Naive thymus-derived CD4-positive, alpha-beta T cell (primary cell): ENCODE measurements around the gene UHRF1. TPM values are rescaled to one million over a fixed set of nuclear protein-coding genes. Genes with fewer than 3 reads are reported as not detected.
"Not testable (repeated sequence)": the region's sequence is repeated elsewhere in the genome, so short reads cannot be mapped to it uniquely, and the experiment has no call there.

Experiments used
- ATAC-seq: fragments of 150-1000 bp; cut with Tn5 transposase; 2 replicates; pipeline ENCODE4 v1.10.0; 2021; ENCODE audit warnings: mild to moderate bottlenecking, moderate library complexity
- CTCF ChIA-PET: fragments of 350-600 bp; sonication (Branson Sonifier 250); formaldehyde crosslinking; loops from one replicate; lab custom pipeline; 2021; ENCODE audit warnings: antibody characterized with exemption; lab: Charles Lee
- POLR2A ChIA-PET: fragments of 350-600 bp; sonication (Branson Sonifier 250); formaldehyde crosslinking; loops from one replicate; lab custom pipeline; 2021; ENCODE audit warnings: antibody characterized with exemption, inconsistent platforms; lab: Charles Lee
- DNase-seq, 9 donors: peaks; one replicate each; pipeline versions ENCODE4 v3.0.0 to v3.0.0-alpha.2; 2020 to 2022; ENCODE audit warnings: mixed read lengths in 1 of 9
- H3K27ac ChIP-seq: one replicate; pipeline ENCODE4 v1.7.0; 2013; ENCODE audit warnings: mild to moderate bottlenecking, low read depth, low read length, moderate library complexity
- H3K27me3 ChIP-seq, 2 donors: one replicate each; pipeline ENCODE4 v1.7.0; 2013; ENCODE audit warnings: low read length in 2 of 2, mild to moderate bottlenecking in 2 of 2, moderate library complexity in 2 of 2; ENCODE audit not compliant: control insufficient read depth in 2 of 2, insufficient read depth in 2 of 2
- H3K36me3 ChIP-seq, 3 experiments: 1 replicate in 2 of 3; 2 replicates in 1 of 3; pipeline ENCODE4 v1.7.0; 2013; ENCODE audit warnings: low read length in 3 of 3, mild to moderate bottlenecking in 3 of 3, moderate library complexity in 1 of 3; ENCODE audit not compliant: insufficient read depth in 3 of 3, control insufficient read depth in 2 of 3
- H3K4me1 ChIP-seq, 2 donors: one replicate each; pipeline ENCODE4 v1.7.0; 2013; ENCODE audit warnings: low read length in 2 of 2, mild to moderate bottlenecking in 2 of 2, moderate library complexity in 1 of 2; ENCODE audit not compliant: control insufficient read depth in 2 of 2, insufficient read depth in 2 of 2
- H3K4me3 ChIP-seq: 2 replicates; pipeline ENCODE4 v1.7.0; 2013; ENCODE audit warnings: mild to moderate bottlenecking, low read length
- H3K9me3 ChIP-seq, 3 experiments: 1 replicate in 2 of 3; 2 replicates in 1 of 3; pipeline ENCODE4 v1.7.0; 2013; ENCODE audit warnings: low read length in 3 of 3; ENCODE audit not compliant: control insufficient read depth in 2 of 3
- H3K27ac Mint-ChIP-seq, 9 donors: one replicate each; pipeline ENCODE4 v1.8.0; 2020 to 2022; ENCODE audit warnings: mixed read lengths in 9 of 9, mild to moderate bottlenecking in 8 of 9, moderate library complexity in 5 of 9, inconsistent platforms in 2 of 9
- H3K27me3 Mint-ChIP-seq, 5 donors: one replicate each; pipeline ENCODE4 v1.8.0; 2021 to 2022; ENCODE audit warnings: mixed read lengths in 5 of 5, mild to moderate bottlenecking in 1 of 5
- H3K36me3 Mint-ChIP-seq, 5 donors: one replicate each; pipeline ENCODE4 v1.8.0; 2020 to 2022; ENCODE audit warnings: mixed read lengths in 5 of 5, mild to moderate bottlenecking in 3 of 5, inconsistent platforms in 1 of 5
- H3K4me1 Mint-ChIP-seq, 7 donors: one replicate each; pipeline ENCODE4 v1.8.0; 2020 to 2022; ENCODE audit warnings: mixed read lengths in 7 of 7, mild to moderate bottlenecking in 3 of 7, inconsistent platforms in 1 of 7
- H3K4me3 Mint-ChIP-seq, 10 donors: one replicate each; pipeline ENCODE4 v1.8.0; 2020 to 2022; ENCODE audit warnings: mild to moderate bottlenecking in 10 of 10, mixed read lengths in 10 of 10, moderate library complexity in 6 of 10, inconsistent platforms in 2 of 10
- H3K9me3 Mint-ChIP-seq, 11 donors: one replicate each; pipeline ENCODE4 v1.8.0; 2020 to 2022; ENCODE audit warnings: mixed read lengths in 11 of 11, mild to moderate bottlenecking in 4 of 11, inconsistent platforms in 1 of 11, moderate library complexity in 1 of 11
- intact Hi-C, 2 donors: fragments of 100-400 bp; cut with micrococcal nuclease; formaldehyde crosslinking; loops; one replicate each; pipeline ENCODE4 v1.15.1; 2023
- polyA plus RNA-seq, 2 donors: library from polyadenylated mRNA; unstranded; fragments of 300-500 nt; fragmentation: Illumina TruSeq; gene quantifications; one replicate each; pipeline ENCODE4 v1.2.3, GENCODE V29; 2021
- total RNA-seq, 6 experiments: library from RNA in 5 of 6; stranded (reverse) in 5 of 6; gene quantifications; 1 replicate in 5 of 6; 2 replicates in 1 of 6; pipeline ENCODE4 v1.2.3 and lab custom pipeline; 2021 to 2026

UHRF1 gene
- total and polyA plus RNA-seq, 7 experiments from 2014 or later = 0.06 to 94.0 (median 0.11) TPM

- Mint-ChIP-seq H3K9me3 (no peaks in the 10 kb centered on the region), H3K4me1 (peaks cover 31 to 62% (median 44%) of the 10 kb centered on the region in 7 donors), H3K4me3 (peak overlapping the region in 2 of 10 donors; percentile 64 to 97), H3K27ac (peak overlapping the region in 1 of 9 donors; percentile 5), H3K27me3 (no peaks in the 10 kb centered on the region), H3K36me3 (peaks cover 0 to 9% (median 6%) of the 10 kb centered on the region in 5 donors)
- Histone ChIP-seq H3K4me1 (peaks cover 26 to 29% of the 10 kb centered on the region in 2 donors), H3K27me3 (no peaks in the 10 kb centered on the region), H3K4me3 (no peak overlapping the region), H3K36me3 (peaks cover 0 to 8% (median 0%) of the 10 kb centered on the region in 3 experiments), H3K27ac (no peak overlapping the region), H3K9me3 (no peaks in the 10 kb centered on the region)
- DNase-seq (no peak), ATAC-seq (no peak)
- ChIA-PET POLR2A (interaction anchor here (1.3 kb wide), 1 partner anchor 14 kb away, joined by 3 read pairs; no protein-coding TSS in a partner anchor), CTCF (interaction anchor here (1.0 kb wide), 1 partner anchor 58 kb away, joined by 3 read pairs; no protein-coding TSS in a partner anchor)
- intact Hi-C loops = no loop called here
Observed at GRCh38 chr19:4972509-4973230, 63.4 kb downstream of the UHRF1 start.

- DNase-seq (no peak), ATAC-seq (no peak)
- Mint-ChIP-seq H3K9me3 (no peaks in the 10 kb centered on the region), H3K27ac (no peak overlapping the region), H3K27me3 (no peaks in the 10 kb centered on the region), H3K36me3 (peaks cover 0 to 9% (median 6%) of the 10 kb centered on the region in 5 donors), H3K4me1 (peaks cover 26 to 58% (median 48%) of the 10 kb centered on the region in 7 donors), H3K4me3 (peak overlapping the region in 3 of 10 donors; percentile 16 to 58 (median 27))
- Histone ChIP-seq H3K4me1 (peaks cover 15 to 17% of the 10 kb centered on the region in 2 donors), H3K27me3 (no peaks in the 10 kb centered on the region), H3K27ac (no peak overlapping the region), H3K36me3 (peaks cover 0 to 12% (median 0%) of the 10 kb centered on the region in 3 experiments), H3K9me3 (no peaks in the 10 kb centered on the region), H3K4me3 (no peak overlapping the region)
- intact Hi-C loops = no loop called here
- CTCF ChIA-PET = interaction anchor here (0.6 kb wide), 1 partner anchor 23 kb away, joined by 3 read pairs; no protein-coding TSS in a partner anchor
- POLR2A ChIA-PET = no interaction called here
Observed at GRCh38 chr19:4974880-4975469, 65.7 kb downstream of the UHRF1 start.

- H3K27ac Mint-ChIP-seq, H3K9me3 ChIP-seq, intact Hi-C loops, ATAC-seq, H3K36me3 Mint-ChIP-seq, H3K27me3 Mint-ChIP-seq, DNase-seq, H3K27me3 ChIP-seq, H3K4me3 Mint-ChIP-seq, H3K9me3 Mint-ChIP-seq, H3K27ac ChIP-seq, H3K4me3 ChIP-seq: not testable (repeated sequence)
- POLR2A ChIA-PET = interaction anchor here (0.7 kb wide), 1 partner anchor 1478 kb away, joined by 7 read pairs; no protein-coding TSS in a partner anchor
- Histone ChIP-seq H3K4me1 (peaks cover 8 to 11% of the 10 kb centered on the region in 2 donors), H3K36me3 (peaks cover 0 to 12% (median 0%) of the 10 kb centered on the region in 3 experiments)
- peaks cover 20 to 56% (median 44%) of the 10 kb centered on the region in 7 donors for H3K4me1 Mint-ChIP-seq
- CTCF ChIA-PET = interaction anchor here (0.6 kb wide), 1 partner anchor 23 kb away, joined by 3 read pairs; no protein-coding TSS in a partner anchor
Observed at GRCh38 chr19:4975601-4976000, 66.3 kb downstream of the UHRF1 start.

- Histone ChIP-seq H3K27me3 (no peaks in the 10 kb centered on the region), H3K9me3 (no peaks in the 10 kb centered on the region), H3K27ac (no peak overlapping the region), H3K4me1 (peaks cover 0 to under 1% of the 10 kb centered on the region in 2 donors), H3K4me3 (no peak overlapping the region), H3K36me3 (peaks cover 0 to 12% (median 0%) of the 10 kb centered on the region in 3 experiments)
- intact Hi-C loops = no loop called here
- peak; percentile 87 for ATAC-seq
- no peak for DNase-seq
- CTCF ChIA-PET = no interaction called here
- H3K4me1 Mint-ChIP-seq = peaks cover 9 to 49% (median 35%) of the 10 kb centered on the region in 7 donors
- POLR2A ChIA-PET = no interaction called here
- H3K27me3 Mint-ChIP-seq = no peaks in the 10 kb centered on the region
- H3K9me3 Mint-ChIP-seq = no peaks in the 10 kb centered on the region
- H3K27ac Mint-ChIP-seq = peak overlapping the region in 1 of 9 donors; percentile 33
- peak overlapping the region in 1 of 10 donors; percentile 45 for H3K4me3 Mint-ChIP-seq
- H3K36me3 Mint-ChIP-seq = peaks cover 0 to 9% (median 6%) of the 10 kb centered on the region in 5 donors
Observed at GRCh38 chr19:4976401-4977298, 67.3 kb downstream of the UHRF1 start.

GRCh38 chr19:4977299-4978174 is 68.2 kb downstream of the UHRF1 start:
- H3K4me1 ChIP-seq = no peaks in the 10 kb centered on the region
- CTCF ChIA-PET = no interaction called here

More at GRCh38 chr19:4977299-4978174, 68.2 kb downstream of the UHRF1 start:
- Mint-ChIP-seq H3K36me3 (peaks cover 0 to 11% (median 6%) of the 10 kb centered on the region in 5 donors), H3K4me1 (peaks cover 9 to 44% (median 32%) of the 10 kb centered on the region in 7 donors), H3K27ac (no peak overlapping the region), H3K4me3 (peak overlapping the region in 1 of 10 donors; percentile 45), H3K27me3 (no peaks in the 10 kb centered on the region), H3K9me3 (no peaks in the 10 kb centered on the region)
- Histone ChIP-seq H3K9me3 (no peaks in the 10 kb centered on the region), H3K36me3 (peaks cover 0 to 12% (median 0%) of the 10 kb centered on the region in 3 experiments), H3K4me3 (no peak overlapping the region), H3K27me3 (no peaks in the 10 kb centered on the region), H3K27ac (no peak overlapping the region)
- POLR2A ChIA-PET = no interaction called here
- intact Hi-C loops = no loop called here
- DNase-seq (no peak), ATAC-seq (no peak)
